GM19351 (cell line): ENCODE data around the gene OR13G1.
"Not testable (repeated sequence)": the region's sequence is repeated elsewhere in the genome, so short reads cannot be mapped to it uniquely, and the experiment has no call there.

Experiments used
- ATAC-seq: cut with Tn5 transposase; IDR thresholded peaks from one replicate; pipeline ENCODE4 v1.9.1; 2021; ENCODE audit warnings: mild to moderate bottlenecking, moderate library complexity; ENCODE audit not compliant: unreplicated experiment

The OR13G1 gene

GRCh38 chr1:247679639-247680038 is at the start of gene OR13G1:
Gene OR13G1 (minus strand): TSS chr1:247679739. CDS start chr1:247673041, 6,698 bp downstream.
- no peak for ATAC-seq

GRCh38 chr1:247721222-247721621 is 41.7 kb upstream of the OR13G1 start:
- ATAC-seq: no peak

- no peak for ATAC-seq
Measured at GRCh38 chr1:247716546-247716945, 37.0 kb upstream of the OR13G1 start, which contains the start of gene OR6F1. Gene OR6F1 (minus strand): TSS chr1:247716646. CDS start chr1:247712755, 3,891 bp downstream.

GRCh38 chr1:247713753-247714152 is 34.2 kb upstream of the OR13G1 start:
- no peak for ATAC-seq

GRCh38 chr1:247710681-247711080 is 31.1 kb upstream of the OR13G1 start:
- ATAC-seq: not testable (repeated sequence)

- no peak for ATAC-seq
Measured at GRCh38 chr1:247701338-247701737, 21.8 kb upstream of the OR13G1 start.

GRCh38 chr1:247681288-247681897 is 1.9 kb upstream of the OR13G1 start:
- peak; percentile 98 for ATAC-seq

GRCh38 chr1:247680171-247680570 is 632 bp upstream of the OR13G1 start:
- ATAC-seq: no peak

GRCh38 chr1:247669225-247669624 is 10.3 kb downstream of the OR13G1 start:
- ATAC-seq: no peak

- peak; percentile 79 for ATAC-seq
Measured at GRCh38 chr1:247656221-247656875, 23.2 kb downstream of the OR13G1 start.

- no peak for ATAC-seq
Measured at GRCh38 chr1:247653040-247653439, 26.5 kb downstream of the OR13G1 start.

GRCh38 chr1:247647864-247648263 is 31.7 kb downstream of the OR13G1 start:
- ATAC-seq: no peak

GRCh38 chr1:247646867-247647266 is 32.7 kb downstream of the OR13G1 start:
- no peak for ATAC-seq

- ATAC-seq: no peak
Measured at GRCh38 chr1:247642742-247643141, 36.8 kb downstream of the OR13G1 start.

GRCh38 chr1:247639381-247639981 is 40.1 kb downstream of the OR13G1 start:
- peak; percentile 76 for ATAC-seq

GRCh38 chr1:247638781-247639180 is 40.8 kb downstream of the OR13G1 start:
- no peak for ATAC-seq

GRCh38 chr1:247638011-247638410 is 41.5 kb downstream of the OR13G1 start:
- ATAC-seq: no peak

GRCh38 chr1:247627951-247628350 is 51.6 kb downstream of the OR13G1 start:
- ATAC-seq: no peak
